ENCODE data around the gene CD300LG. TPM values are rescaled to one million over a fixed set of nuclear protein-coding genes. Genes with fewer than 3 reads are reported as not detected.
"Not testable (repeated sequence)": the region's sequence is repeated elsewhere in the genome, so short reads cannot be mapped to it uniquely, and the experiment has no call there.

The CD300LG gene
- total RNA-seq, 4 donors from 2014 or later: 35.2 to 382 (median 96.5) TPM

DNA sequence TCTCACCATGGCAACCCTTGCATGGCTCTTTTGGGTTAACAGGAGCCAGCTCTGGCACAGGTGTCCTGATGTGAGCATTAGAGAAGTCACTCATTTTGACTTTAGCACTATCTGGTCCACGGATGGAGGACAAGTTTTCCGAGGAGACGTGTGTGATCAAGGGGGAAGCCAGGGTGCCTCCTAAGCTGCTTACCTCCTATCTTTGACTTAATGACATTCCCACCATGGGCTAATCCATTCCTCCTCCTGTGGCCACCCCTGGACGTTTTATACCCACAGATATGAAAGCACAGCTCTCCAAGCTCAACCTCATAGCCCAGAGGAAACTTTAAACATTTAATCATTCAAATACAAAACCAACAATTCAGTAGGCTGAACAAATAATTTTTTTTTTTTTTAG, 41.6 kb downstream of the CD300LG start:
- no peak for ATAC-seq (ENCODE audit: low FRiP score)
- TF ChIP-seq, protein P1, sequence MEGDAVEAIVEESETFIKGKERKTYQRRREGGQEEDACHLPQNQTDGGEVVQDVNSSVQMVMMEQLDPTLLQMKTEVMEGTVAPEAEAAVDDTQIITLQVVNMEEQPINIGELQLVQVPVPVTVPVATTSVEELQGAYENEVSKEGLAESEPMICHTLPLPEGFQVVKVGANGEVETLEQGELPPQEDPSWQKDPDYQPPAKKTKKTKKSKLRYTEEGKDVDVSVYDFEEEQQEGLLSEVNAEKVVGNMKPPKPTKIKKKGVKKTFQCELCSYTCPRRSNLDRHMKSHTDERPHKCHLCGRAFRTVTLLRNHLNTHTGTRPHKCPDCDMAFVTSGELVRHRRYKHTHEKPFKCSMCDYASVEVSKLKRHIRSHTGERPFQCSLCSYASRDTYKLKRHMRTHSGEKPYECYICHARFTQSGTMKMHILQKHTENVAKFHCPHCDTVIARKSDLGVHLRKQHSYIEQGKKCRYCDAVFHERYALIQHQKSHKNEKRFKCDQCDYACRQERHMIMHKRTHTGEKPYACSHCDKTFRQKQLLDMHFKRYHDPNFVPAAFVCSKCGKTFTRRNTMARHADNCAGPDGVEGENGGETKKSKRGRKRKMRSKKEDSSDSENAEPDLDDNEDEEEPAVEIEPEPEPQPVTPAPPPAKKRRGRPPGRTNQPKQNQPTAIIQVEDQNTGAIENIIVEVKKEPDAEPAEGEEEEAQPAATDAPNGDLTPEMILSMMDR (IDR thresholded peaks at IDR 0.05): no peak
- DNase-seq (ENCODE audit: low spot score): no peak

GRCh38 chr17:43890240-43890639, 43.3 kb downstream of the CD300LG start:
- ATAC-seq (ENCODE audit: low FRiP score) (no peak), DNase-seq (ENCODE audit: low spot score) (no peak)
- TF ChIP-seq, protein P1 (IDR thresholded peaks at IDR 0.05): no peak

DNA sequence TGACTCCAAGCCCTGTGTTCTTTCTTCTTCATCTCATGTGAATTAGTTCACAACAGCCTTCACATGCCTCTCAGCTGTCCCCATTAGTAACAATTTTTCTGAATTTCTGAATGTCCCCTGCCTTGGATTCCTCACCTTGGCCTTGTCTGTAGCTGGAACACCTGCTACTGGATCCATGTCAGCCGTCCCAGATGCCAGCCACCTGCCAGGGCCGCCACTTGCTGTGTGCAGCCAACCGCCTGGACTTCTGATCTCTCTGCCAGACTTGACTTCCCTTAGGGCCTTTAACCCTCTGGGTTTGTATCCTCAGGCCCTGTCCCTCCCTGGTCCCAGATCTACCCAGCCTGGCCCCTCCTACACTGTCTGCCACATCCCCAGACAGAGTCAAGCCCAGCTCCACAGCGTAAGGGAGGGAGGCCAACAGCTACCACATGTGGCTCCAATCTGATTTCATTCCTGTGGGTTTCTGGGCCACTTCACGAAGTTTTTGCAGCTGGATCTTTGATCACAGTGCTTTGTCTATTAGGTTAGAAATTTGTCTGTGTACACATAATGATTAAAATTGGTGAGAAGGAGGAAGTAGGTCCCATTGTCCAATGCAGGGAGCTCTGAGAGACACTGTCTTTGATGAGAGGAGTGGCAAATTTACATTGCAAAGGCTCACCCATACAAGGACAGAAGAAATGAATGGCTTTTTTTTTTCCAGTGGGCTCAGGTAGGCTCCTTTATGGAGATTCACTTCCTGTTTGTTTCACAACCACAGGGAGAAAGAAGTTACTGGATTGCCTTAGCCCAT, 45.1 kb downstream of the CD300LG start:
- DNase-seq (ENCODE audit: low spot score) (no peak), ATAC-seq (ENCODE audit: low FRiP score) (no peak)
- TF ChIP-seq, protein P1 (IDR thresholded peaks at IDR 0.05): no peak

- no peak for ATAC-seq (ENCODE audit: low FRiP score)
- TF ChIP-seq, protein P1 (IDR thresholded peaks at IDR 0.05): no peak
Measured at GRCh38 chr17:43892647-43892952, 45.6 kb downstream of the CD300LG start.

GRCh38 chr17:43894494-43894893, 47.5 kb downstream of the CD300LG start:
- DNase-seq (ENCODE audit: low spot score); ATAC-seq (ENCODE audit: low FRiP score): not testable (repeated sequence)

More at GRCh38 chr17:43892647-43892952, 45.6 kb downstream of the CD300LG start:
- DNase-seq (ENCODE audit: low spot score): no peak

GRCh38 chr17:43897831-43898230, 50.9 kb downstream of the CD300LG start:
- TF ChIP-seq, protein P1 (IDR thresholded peaks at IDR 0.05): no peak
- DNase-seq (ENCODE audit: low spot score) (no peak), ATAC-seq (ENCODE audit: low FRiP score) (no peak)

GRCh38 chr17:43898446-43898845, 51.5 kb downstream of the CD300LG start:
- DNase-seq (ENCODE audit: low spot score) (no peak), ATAC-seq (ENCODE audit: low FRiP score) (no peak)
- TF ChIP-seq, protein P1 (IDR thresholded peaks at IDR 0.05): no peak
